Subcutaneous abdominal adipose tissue (tissue), 5 donors: ENCODE measurements around the gene TMEM163.

Source experiments
- H3K27ac ChIP-seq: one replicate; pipeline ENCODE4 v1.7.0; 2013; ENCODE audit warnings: low read depth, mild to moderate bottlenecking, inconsistent platforms, low read length, moderate library complexity
- H3K27me3 ChIP-seq, 5 donors: one replicate each; pipeline ENCODE4 v1.7.0; 2013; ENCODE audit warnings: low read length in 5 of 5, inconsistent platforms in 1 of 5; ENCODE audit not compliant: control insufficient read depth in 5 of 5, insufficient read depth in 4 of 5
- H3K36me3 ChIP-seq, 5 donors: one replicate each; pipeline ENCODE4 v1.7.0; 2013; ENCODE audit warnings: low read length in 5 of 5; ENCODE audit not compliant: control insufficient read depth in 5 of 5, insufficient read depth in 5 of 5
- H3K4me1 ChIP-seq, 5 donors: one replicate each; pipeline ENCODE4 v1.7.0; 2013; ENCODE audit warnings: low read length in 5 of 5, mild to moderate bottlenecking in 3 of 5, moderate library complexity in 1 of 5; ENCODE audit not compliant: control insufficient read depth in 5 of 5, insufficient read depth in 5 of 5
- H3K4me3 ChIP-seq, 5 donors: one replicate each; pipeline ENCODE4 v1.7.0; 2013; ENCODE audit warnings: low read length in 5 of 5, low read depth in 1 of 5
- H3K9ac ChIP-seq, 5 donors: one replicate each; pipeline ENCODE4 v1.7.0; 2013; ENCODE audit warnings: low read length in 5 of 5, mild to moderate bottlenecking in 4 of 5, moderate library complexity in 3 of 5
- H3K9me3 ChIP-seq, 5 donors: one replicate each; pipeline ENCODE4 v1.7.0; 2013; ENCODE audit warnings: low read length in 5 of 5; ENCODE audit not compliant: control insufficient read depth in 5 of 5
- donor health status: healthy.
- donor health status: healthy.
- donor health status: healthy.
- donor health status: healthy.
- donor health status: healthy.

Gene TMEM163

GRCh38 chr2:134431838-134432434, 286.9 kb downstream of the TMEM163 start:
- Histone ChIP-seq H3K9ac (no peak overlapping the region), H3K36me3 (peaks cover 12 to 85% (median 32%) of the 10 kb centered on the region in 5 donors), H3K4me3 (no peak overlapping the region), H3K27ac (no peak overlapping the region), H3K9me3 (no peaks in the 10 kb centered on the region), H3K27me3 (no peaks in the 10 kb centered on the region), H3K4me1 (peaks cover 0 to 3% (median 0%) of the 10 kb centered on the region in 5 donors)

- H3K4me1 ChIP-seq = peaks cover 0 to 3% (median 0%) of the 10 kb centered on the region in 5 donors
Measured at GRCh38 chr2:134429886-134430285, 288.9 kb downstream of the TMEM163 start.

GRCh38 chr2:134426721-134427120, 292.1 kb downstream of the TMEM163 start:
- no peaks in the 10 kb centered on the region for H3K9me3 ChIP-seq
- H3K9ac ChIP-seq = no peak overlapping the region
- no peak overlapping the region for H3K4me3 ChIP-seq
- peaks cover 0 to 3% (median 0%) of the 10 kb centered on the region in 5 donors for H3K4me1 ChIP-seq
- peaks cover 8 to 63% (median 30%) of the 10 kb centered on the region in 5 donors for H3K36me3 ChIP-seq
- H3K27ac ChIP-seq = no peak overlapping the region
- H3K27me3 ChIP-seq = no peaks in the 10 kb centered on the region

More at GRCh38 chr2:134429886-134430285, 288.9 kb downstream of the TMEM163 start:
- Histone ChIP-seq H3K9ac (no peak overlapping the region), H3K36me3 (peaks cover 14 to 68% (median 23%) of the 10 kb centered on the region in 5 donors), H3K9me3 (no peaks in the 10 kb centered on the region), H3K4me3 (no peak overlapping the region), H3K27ac (no peak overlapping the region), H3K27me3 (no peaks in the 10 kb centered on the region)

DNA sequence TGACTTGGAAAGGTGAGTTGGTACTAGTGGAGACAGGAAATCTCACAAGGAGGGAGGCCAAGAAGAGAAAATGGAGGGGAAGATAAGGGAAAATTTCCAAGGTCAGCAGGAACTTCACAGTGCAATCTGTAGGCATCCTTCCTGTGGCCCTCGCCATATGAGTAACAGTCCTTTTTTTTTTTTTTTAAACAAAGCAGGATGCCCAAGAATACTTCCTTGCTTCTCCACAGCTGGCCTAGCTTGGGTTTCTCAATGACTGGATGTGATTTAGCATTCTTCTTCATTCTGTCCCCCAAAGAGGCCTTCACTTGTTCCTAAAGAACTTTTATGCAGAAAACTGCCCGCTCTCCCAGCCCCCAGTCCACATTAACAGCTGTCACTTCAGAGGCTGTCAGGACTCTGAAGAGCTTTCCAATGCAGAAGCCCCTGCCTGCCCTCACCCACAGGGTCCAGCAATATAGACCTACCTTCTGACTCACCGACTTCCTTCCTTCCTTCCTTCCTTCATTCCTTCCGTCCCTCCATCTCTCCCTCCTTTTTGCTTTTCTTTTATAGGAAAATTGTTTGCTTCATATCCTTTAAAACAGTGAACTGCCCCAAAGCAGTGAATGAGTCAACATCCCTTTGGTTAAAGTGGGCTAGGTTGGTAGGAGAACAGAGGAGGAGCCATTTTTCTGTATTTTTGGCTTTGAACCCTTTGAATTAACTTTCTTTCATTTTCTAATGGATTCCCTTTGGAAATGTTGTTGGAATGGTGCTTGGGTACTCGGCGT, 292.9 kb downstream of the TMEM163 start:
- Histone ChIP-seq H3K36me3 (peaks cover 8 to 55% (median 26%) of the 10 kb centered on the region in 5 donors), H3K27me3 (no peaks in the 10 kb centered on the region), H3K4me1 (peaks cover 0 to 3% (median 0%) of the 10 kb centered on the region in 5 donors)

GRCh38 chr2:134421556-134422328, 297.1 kb downstream of the TMEM163 start:
- no peaks in the 10 kb centered on the region for H3K9me3 ChIP-seq
- H3K4me1 ChIP-seq = no peaks in the 10 kb centered on the region
- no peak overlapping the region for H3K9ac ChIP-seq
- no peaks in the 10 kb centered on the region for H3K27me3 ChIP-seq
- no peak overlapping the region for H3K4me3 ChIP-seq
- H3K36me3 ChIP-seq = peaks cover 6 to 24% (median 16%) of the 10 kb centered on the region in 5 donors
- H3K27ac ChIP-seq = no peak overlapping the region

More for the DNA sequence above, 292.9 kb downstream of the TMEM163 start:
- Histone ChIP-seq H3K4me3 (no peak overlapping the region), H3K9ac (no peak overlapping the region), H3K27ac (no peak overlapping the region), H3K9me3 (no peaks in the 10 kb centered on the region)

DNA sequence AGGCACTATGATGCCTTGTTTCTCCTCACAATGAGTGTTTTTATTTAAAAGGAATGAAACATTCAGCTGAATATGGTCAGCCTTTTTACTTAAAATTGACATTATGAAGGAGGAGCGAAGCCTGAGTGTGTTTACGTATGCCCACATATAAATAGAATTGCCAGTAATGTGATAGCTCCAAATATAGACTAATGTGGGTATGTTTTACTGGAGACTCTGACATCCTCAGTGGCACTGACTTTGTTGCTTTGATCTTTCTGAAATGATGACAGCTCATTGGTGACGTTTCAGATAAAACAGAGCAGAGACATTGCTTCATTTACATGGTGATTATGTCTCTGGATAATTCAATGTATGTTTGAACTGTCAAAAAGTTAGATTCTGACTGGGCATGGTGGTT, 297.9 kb downstream of the TMEM163 start:
- no peak overlapping the region for H3K4me3 ChIP-seq
- no peak overlapping the region for H3K27ac ChIP-seq
- H3K27me3 ChIP-seq = no peaks in the 10 kb centered on the region
- H3K4me1 ChIP-seq = no peaks in the 10 kb centered on the region
- H3K9ac ChIP-seq = no peak overlapping the region
- H3K9me3 ChIP-seq = no peaks in the 10 kb centered on the region
- peaks cover 6 to 24% (median 16%) of the 10 kb centered on the region in 5 donors for H3K36me3 ChIP-seq

DNA sequence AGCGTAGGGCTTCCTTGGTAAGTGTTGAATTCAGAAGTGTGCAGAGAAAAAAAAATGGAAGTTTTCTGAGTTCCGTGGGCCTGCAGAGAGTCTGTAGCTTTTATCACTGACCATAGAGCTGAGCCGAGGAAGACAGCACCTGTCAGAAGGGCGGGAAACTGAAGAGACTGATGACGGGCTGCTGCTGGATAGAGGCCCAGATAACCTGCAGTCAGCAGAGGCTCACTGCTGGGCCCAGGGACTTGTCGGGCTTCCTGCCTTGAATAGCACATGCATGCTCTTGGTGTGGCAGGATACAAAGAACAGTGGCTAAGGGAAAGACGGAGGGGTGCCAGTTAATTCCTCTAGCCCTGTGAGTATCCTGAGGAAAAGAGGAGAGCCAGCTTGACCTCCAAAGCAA, 298.5 kb downstream of the TMEM163 start:
- Histone ChIP-seq H3K36me3 (peaks cover 6 to 21% (median 16%) of the 10 kb centered on the region in 5 donors), H3K9me3 (no peaks in the 10 kb centered on the region), H3K27ac (no peak overlapping the region), H3K4me1 (no peaks in the 10 kb centered on the region), H3K9ac (no peak overlapping the region), H3K27me3 (no peaks in the 10 kb centered on the region), H3K4me3 (no peak overlapping the region)

- Histone ChIP-seq H3K36me3 (peaks cover 0 to 9% (median 4%) of the 10 kb centered on the region in 5 donors), H3K9me3 (no peaks in the 10 kb centered on the region), H3K4me1 (no peaks in the 10 kb centered on the region), H3K27me3 (no peaks in the 10 kb centered on the region), H3K4me3 (no peak overlapping the region), H3K27ac (no peak overlapping the region), H3K9ac (no peak overlapping the region)
Measured at GRCh38 chr2:134417968-134418582, 300.7 kb downstream of the TMEM163 start.

DNA sequence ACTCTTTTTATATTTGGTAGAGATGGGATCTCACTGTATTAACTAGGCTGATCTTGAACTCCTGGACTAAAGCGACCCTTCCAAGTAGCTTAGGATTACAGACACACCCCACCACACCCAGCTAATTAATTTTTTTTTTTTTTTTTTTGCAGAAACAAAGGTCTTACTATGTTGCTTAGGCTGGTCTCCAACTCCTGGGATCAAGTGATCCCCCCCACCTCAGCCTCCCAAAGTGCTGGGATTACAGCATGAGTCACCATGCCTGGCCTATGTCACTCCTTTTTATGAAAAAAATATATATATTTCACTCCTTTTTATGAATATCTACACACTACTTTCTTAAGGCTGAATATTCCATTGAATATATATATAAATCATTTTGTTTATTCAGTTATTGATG, 302.2 kb downstream of the TMEM163 start:
- H3K9ac ChIP-seq = no peak overlapping the region
- H3K4me1 ChIP-seq = peaks cover 0 to 4% (median 3%) of the 10 kb centered on the region in 5 donors
- no peaks in the 10 kb centered on the region for H3K9me3 ChIP-seq
- peaks cover 0 to 7% (median 0%) of the 10 kb centered on the region in 5 donors for H3K36me3 ChIP-seq
- H3K27me3 ChIP-seq = no peaks in the 10 kb centered on the region
- H3K27ac ChIP-seq = no peak overlapping the region
- no peak overlapping the region for H3K4me3 ChIP-seq
